ENCODE results near the gene AFTPH.

AFTPH gene

GRCh38 chr2:64493788-64494187 lies 30.3 kb upstream of the AFTPH start:
- in situ Hi-C loops (cut with MboI; ENCODE audit: low sequenced_read_pairs, unreplicated experiment), result loop anchor here (25.0 kb wide), 1 partner anchor 806 kb away; no protein-coding TSS in a partner anchor
- no peak for DNase-seq (ENCODE audit: low spot score)
- no peak for TF ChIP-seq CTCF (IDR thresholded peaks at IDR 0.05; ENCODE audit: borderline replicate concordance, control extremely low read depth, extremely low read depth, insufficient read depth, missing control alignments)

GRCh38 chr2:64498438-64498837 lies 25.7 kb upstream of the AFTPH start:
- in situ Hi-C loops (cut with MboI; ENCODE audit: low sequenced_read_pairs, unreplicated experiment), result loop anchor here (25.0 kb wide), 1 partner anchor 811 kb away; no protein-coding TSS in a partner anchor
- DNase-seq (ENCODE audit: low spot score), result no peak
- TF ChIP-seq CTCF (IDR thresholded peaks at IDR 0.05; ENCODE audit: borderline replicate concordance, control extremely low read depth, extremely low read depth, insufficient read depth, missing control alignments), result no peak

GRCh38 chr2:64500549-64500948 lies 23.6 kb upstream of the AFTPH start:
- TF ChIP-seq CTCF (IDR thresholded peaks at IDR 0.05; ENCODE audit: borderline replicate concordance, control extremely low read depth, extremely low read depth, insufficient read depth, missing control alignments), result no peak
- in situ Hi-C loops (cut with MboI; ENCODE audit: low sequenced_read_pairs, unreplicated experiment), result loop anchor here (10.0 to 25.0 kb wide), 2 partner anchors 374 to 537 kb away; no protein-coding TSS in a partner anchor
- no peak for DNase-seq (ENCODE audit: low spot score)

GRCh38 chr2:64501946-64502345 lies 22.2 kb upstream of the AFTPH start:
- in situ Hi-C loops (cut with MboI; ENCODE audit: low sequenced_read_pairs, unreplicated experiment), result loop anchor here (10.0 to 25.0 kb wide), 2 partner anchors 373 to 535 kb away; no protein-coding TSS in a partner anchor
- no peak for DNase-seq (ENCODE audit: low spot score)
- TF ChIP-seq CTCF (IDR thresholded peaks at IDR 0.05; ENCODE audit: borderline replicate concordance, control extremely low read depth, extremely low read depth, insufficient read depth, missing control alignments), result no peak

- DNase-seq (ENCODE audit: low spot score), result no peak
- in situ Hi-C loops (cut with MboI; ENCODE audit: low sequenced_read_pairs, unreplicated experiment), result loop anchor here (10.0 to 25.0 kb wide), 2 partner anchors 372 to 534 kb away; no protein-coding TSS in a partner anchor
Measured at GRCh38 chr2:64502860-64503259, 21.3 kb upstream of the AFTPH start.

More at GRCh38 chr2:64502860-64503259, 21.3 kb upstream of the AFTPH start:
- no peak for TF ChIP-seq CTCF (IDR thresholded peaks at IDR 0.05; ENCODE audit: borderline replicate concordance, control extremely low read depth, extremely low read depth, insufficient read depth, missing control alignments)
